Upper lobe of right lung (tissue), 1 donor: ENCODE measurements around the gene WNT1. TPM values are rescaled to one million over a fixed set of nuclear protein-coding genes. Genes with fewer than 3 reads are reported as not detected.

Experiments
- ATAC-seq: fragments of 200-7000 bp; cut with Tn5 transposase; one replicate; pipeline ENCODE4 v1.9.1; 2020; ENCODE audit warnings: mild to moderate bottlenecking, moderate library complexity
- DNase-seq: peaks from one replicate; pipeline ENCODE4 v3.0.0-alpha.2; 2020
- H3K27ac ChIP-seq: fragments of 200-600 bp; one replicate; pipeline ENCODE4 v1.8.0; 2022
- H3K27me3 ChIP-seq: fragments of 200-600 bp; one replicate; pipeline ENCODE4 v1.8.0; 2022; ENCODE audit warnings: mild to moderate bottlenecking
- H3K36me3 ChIP-seq: fragments of 200-600 bp; one replicate; pipeline ENCODE4 v1.8.0; 2022
- H3K4me1 ChIP-seq: fragments of 200-600 bp; one replicate; pipeline ENCODE4 v1.8.0; 2022
- H3K4me3 ChIP-seq: fragments of 200-600 bp; one replicate; pipeline ENCODE4 v1.8.0; 2022; ENCODE audit warnings: mild to moderate bottlenecking
- H3K9me3 ChIP-seq: fragments of 200-600 bp; one replicate; pipeline ENCODE4 v1.8.0; 2022
- CTCF ChIP-seq: fragments of 200-600 bp; IDR thresholded peaks from one replicate; pipeline ENCODE4 v1.8.0; 2022; ENCODE audit warnings: antibody characterized with exemption
- intact Hi-C: fragments of 100-400 bp; cut with DNase I; formaldehyde crosslinking; loops from one replicate; pipeline ENCODE4 v1.11.0; 2022
- total RNA-seq: library from RNA; stranded (reverse); fragmentation: NEBNext Ultra II Directional; extraction: Animal tissue kit (Norgen Biotek cat#: 25700); gene quantifications from one replicate; pipeline ENCODE4 v1.2.1, GENCODE V29; 2021
- donor health status: DM: no; HTN: yes; CAD: no; lungs with severe emphysema.

Gene WNT1
- total RNA-seq, 1 donor from 2014 or later = not detected

- no peaks in the 10 kb centered on the region for H3K9me3 ChIP-seq
- peaks cover 41% of the 10 kb centered on the region for H3K4me1 ChIP-seq
- H3K27me3 ChIP-seq = peaks cover 86% of the 10 kb centered on the region
- TF ChIP-seq CTCF = no peak
- H3K27ac ChIP-seq = no peak overlapping the region
- H3K4me3 ChIP-seq = no peak overlapping the region
- no peak for DNase-seq
- intact Hi-C loops = no loop called here
- ATAC-seq = peak; percentile 50
- no peaks in the 10 kb centered on the region for H3K36me3 ChIP-seq
Measured at GRCh38 chr12:48973531-48973930, 4.6 kb upstream of the WNT1 start.

- H3K4me1 ChIP-seq = peaks cover 47% of the 10 kb centered on the region
Measured at GRCh38 chr12:48973941-48974673, 4.0 kb upstream of the WNT1 start.

GRCh38 chr12:48977290-48978281 lies 536 bp upstream of the WNT1 start:
- intact Hi-C loops = no loop called here
- DNase-seq (peak; percentile 87), ATAC-seq (peak; percentile 69)
- Histone ChIP-seq H3K36me3 (no peaks in the 10 kb centered on the region), H3K27ac (no peak overlapping the region), H3K4me1 (peaks cover 45% of the 10 kb centered on the region), H3K27me3 (peaks cover 93% of the 10 kb centered on the region), H3K9me3 (no peaks in the 10 kb centered on the region), H3K4me3 (no peak overlapping the region)
- TF ChIP-seq CTCF = peak; percentile 70

More at GRCh38 chr12:48973941-48974673, 4.0 kb upstream of the WNT1 start:
- intact Hi-C loops = no loop called here
- DNase-seq = peak; percentile 76
- Histone ChIP-seq H3K27me3 (peaks cover 91% of the 10 kb centered on the region), H3K27ac (no peak overlapping the region), H3K36me3 (no peaks in the 10 kb centered on the region), H3K4me3 (no peak overlapping the region), H3K9me3 (no peaks in the 10 kb centered on the region)
- peak; percentile 59 for TF ChIP-seq CTCF
- ATAC-seq = peak; percentile 52

GRCh38 chr12:48978741-48979601 lies 849 bp downstream of the WNT1 start:
- peaks cover 38% of the 10 kb centered on the region for H3K4me1 ChIP-seq
- H3K9me3 ChIP-seq = no peaks in the 10 kb centered on the region
- peak overlapping the region; percentile 42 for H3K4me3 ChIP-seq
- peaks cover 91% of the 10 kb centered on the region for H3K27me3 ChIP-seq
- no peaks in the 10 kb centered on the region for H3K36me3 ChIP-seq
- no peak overlapping the region for H3K27ac ChIP-seq
- ATAC-seq (peak; percentile 1), DNase-seq (no peak)
- TF ChIP-seq CTCF = no peak
- intact Hi-C loops = no loop called here
